ENCODE data around the gene ZFYVE28. TPM values are rescaled to one million over a fixed set of nuclear protein-coding genes. Genes with fewer than 3 reads are reported as not detected.

The ZFYVE28 gene
- total RNA-seq, 6 donors from 2014 or later, result 10.8 to 51.3 (median 15.2) TPM

- Histone ChIP-seq H3K27ac (no peak overlapping the region), H3K27me3 (no peaks in the 10 kb centered on the region), H3K4me1 (peaks cover 4 to 19% (median 14%) of the 10 kb centered on the region in 4 donors), H3K4me3 (no peak overlapping the region), H3K36me3 (no peaks in the 10 kb centered on the region), H3K9me3 (no peaks in the 10 kb centered on the region)
- WGBS, 2 donors, result 75 to 89% methylated on average over 5 to 12 of the region's 12 CpGs
- ATAC-seq (ENCODE audit: low FRiP score in 2 of 2) (peak in 1 of 2 donors; percentile 1), DNase-seq (peak in 1 of 2 donors; percentile 31)
- TF ChIP-seq CTCF (IDR thresholded peaks at IDR 0.05) (no peak), POLR2A (IDR thresholded peaks at IDR 0.05) (no peak), EP300 (IDR thresholded peaks at IDR 0.05) (no peak), POLR2AphosphoS5 (IDR thresholded peaks at IDR 0.05) (no peak)
Observed at GRCh38 chr4:2363056-2363721, 55.3 kb downstream of the ZFYVE28 start.

- H3K9me3 ChIP-seq, result no peaks in the 10 kb centered on the region
- TF ChIP-seq POLR2A (IDR thresholded peaks at IDR 0.05), result no peak
- TF ChIP-seq POLR2AphosphoS5 (IDR thresholded peaks at IDR 0.05), result no peak
- H3K4me1 ChIP-seq, result peaks cover 4 to 19% (median 14%) of the 10 kb centered on the region in 4 donors
- no peak for ATAC-seq (ENCODE audit: low FRiP score in 2 of 2)
- DNase-seq, result no peak
- H3K27ac ChIP-seq, result no peak overlapping the region
- H3K36me3 ChIP-seq, result no peaks in the 10 kb centered on the region
- 77 to 81% methylated on average over 6 to 15 of the region's 15 CpGs for WGBS, 2 donors
- H3K4me3 ChIP-seq, result no peak overlapping the region
- H3K27me3 ChIP-seq, result no peaks in the 10 kb centered on the region
Observed at GRCh38 chr4:2362266-2363055, 56.0 kb downstream of the ZFYVE28 start.

- WGBS, 2 donors, result 89 to 92% methylated on average over 17 to 23 of the region's 23 CpGs
- TF ChIP-seq EP300 (IDR thresholded peaks at IDR 0.05) (no peak), POLR2AphosphoS5 (IDR thresholded peaks at IDR 0.05) (no peak), CTCF (IDR thresholded peaks at IDR 0.05) (no peak), POLR2A (IDR thresholded peaks at IDR 0.05) (no peak)
- no peak for ATAC-seq (ENCODE audit: low FRiP score in 2 of 2)
- no peaks in the 10 kb centered on the region for H3K27me3 ChIP-seq
- H3K9me3 ChIP-seq, result no peaks in the 10 kb centered on the region
- H3K36me3 ChIP-seq, result no peaks in the 10 kb centered on the region
- no peak overlapping the region for H3K27ac ChIP-seq
- H3K4me1 ChIP-seq, result peaks cover 4 to 19% (median 14%) of the 10 kb centered on the region in 4 donors
- DNase-seq, result no peak
- H3K4me3 ChIP-seq, result no peak overlapping the region
Observed at GRCh38 chr4:2361366-2362265, 56.8 kb downstream of the ZFYVE28 start.

- Histone ChIP-seq H3K4me3 (no peak overlapping the region), H3K9me3 (no peaks in the 10 kb centered on the region), H3K27ac (no peak overlapping the region), H3K27me3 (no peaks in the 10 kb centered on the region), H3K4me1 (peaks cover 4 to 19% (median 13%) of the 10 kb centered on the region in 4 donors), H3K36me3 (no peaks in the 10 kb centered on the region)
- ATAC-seq (ENCODE audit: low FRiP score in 2 of 2) (no peak), DNase-seq (no peak)
- no peak for TF ChIP-seq POLR2A (IDR thresholded peaks at IDR 0.05)
- no peak for TF ChIP-seq EP300 (IDR thresholded peaks at IDR 0.05)
- no peak for TF ChIP-seq POLR2AphosphoS5 (IDR thresholded peaks at IDR 0.05)
- TF ChIP-seq CTCF (IDR thresholded peaks at IDR 0.05), result no peak
- 87 to 93% methylated on average over 6 of the region's 6 CpGs for WGBS, 2 donors
Observed at GRCh38 chr4:2360396-2360730, 58.1 kb downstream of the ZFYVE28 start.
